Duodenal mucosa (tissue), 2 donors: ENCODE data around the gene UBB.

Experiments
- H3K27ac ChIP-seq: one replicate; pipeline ENCODE4 v1.7.0; 2013; ENCODE audit warnings: low read depth, low read length
- H3K27me3 ChIP-seq, 2 donors: one replicate each; pipeline ENCODE4 v1.7.0; 2013; ENCODE audit warnings: low read length in 2 of 2, control low read depth in 1 of 2; ENCODE audit not compliant: insufficient read depth in 2 of 2, control insufficient read depth in 1 of 2
- H3K36me3 ChIP-seq, 2 donors: one replicate each; pipeline ENCODE4 v1.7.0; 2013; ENCODE audit warnings: low read length in 2 of 2, control low read depth in 1 of 2; ENCODE audit not compliant: insufficient read depth in 2 of 2, control insufficient read depth in 1 of 2
- H3K4me1 ChIP-seq, 2 donors: one replicate each; pipeline ENCODE4 v1.7.0; 2013; ENCODE audit warnings: low read length in 2 of 2, control low read depth in 1 of 2; ENCODE audit not compliant: insufficient read depth in 2 of 2, control insufficient read depth in 1 of 2
- H3K4me3 ChIP-seq, 2 donors: one replicate each; pipeline ENCODE4 v1.7.0; 2013; ENCODE audit warnings: low read length in 2 of 2, low read depth in 1 of 2
- H3K9ac ChIP-seq, 2 donors: one replicate each; pipeline ENCODE4 v1.7.0; 2013; ENCODE audit warnings: low read length in 2 of 2, low read depth in 1 of 2
- H3K9me3 ChIP-seq, 2 donors: one replicate each; pipeline ENCODE4 v1.7.0; 2013; ENCODE audit warnings: low read length in 2 of 2, control low read depth in 1 of 2; ENCODE audit not compliant: control insufficient read depth in 1 of 2

The UBB gene

DNA sequence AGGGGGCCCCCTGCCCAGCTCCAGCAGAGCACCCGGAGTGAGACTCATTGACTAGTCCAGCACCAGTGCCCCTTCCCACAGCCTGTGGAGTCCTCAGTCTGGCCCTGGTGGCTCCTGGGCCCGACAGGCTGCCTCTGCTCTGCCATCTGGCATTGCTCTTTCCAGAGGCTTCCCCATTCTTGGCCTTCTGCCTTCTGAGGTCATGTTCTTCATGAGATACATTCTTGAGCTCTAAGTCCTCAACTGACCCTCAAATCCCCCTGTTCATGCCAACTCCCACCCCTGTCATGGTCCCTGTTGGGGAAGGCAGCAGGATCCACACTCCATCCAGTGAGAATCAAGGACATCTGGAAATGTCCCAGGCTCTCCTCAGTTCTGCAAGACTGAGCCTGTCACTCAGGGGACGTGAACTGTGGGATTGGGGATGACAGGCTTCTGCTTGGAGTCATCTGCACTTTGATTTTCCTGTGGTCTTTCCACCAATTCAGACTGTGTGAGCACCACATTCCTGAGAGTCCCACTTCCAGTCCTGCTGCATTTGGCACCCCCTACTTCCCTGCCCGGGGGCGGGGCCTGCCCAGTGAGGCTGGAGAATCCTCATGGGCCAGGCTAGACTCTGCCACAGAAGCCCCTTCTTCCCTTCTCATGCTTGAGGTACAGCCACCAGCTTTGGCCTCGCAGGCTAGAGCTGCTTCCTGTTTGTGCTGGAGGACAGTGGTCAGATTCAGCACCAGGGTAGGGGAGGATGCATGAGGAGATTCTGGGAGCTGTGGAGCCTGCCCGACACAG, 37.2 kb downstream of the UBB start:
- peak overlapping the region in 1 of 2 donors; percentile 1 for H3K9ac ChIP-seq
- H3K27me3 ChIP-seq: no peaks in the 10 kb centered on the region
- H3K4me1 ChIP-seq: peaks cover 21 to 37% of the 10 kb centered on the region in 2 donors
- no peak overlapping the region for H3K4me3 ChIP-seq
- no peaks in the 10 kb centered on the region for H3K9me3 ChIP-seq
- peaks cover 5 to 21% of the 10 kb centered on the region in 2 donors for H3K36me3 ChIP-seq
- no peak overlapping the region for H3K27ac ChIP-seq

GRCh38 chr17:16418685-16419068, 37.8 kb downstream of the UBB start:
- H3K36me3 ChIP-seq: peaks cover 5 to 26% of the 10 kb centered on the region in 2 donors
- H3K9ac ChIP-seq: no peak overlapping the region
- no peaks in the 10 kb centered on the region for H3K9me3 ChIP-seq
- no peaks in the 10 kb centered on the region for H3K27me3 ChIP-seq
- no peak overlapping the region for H3K27ac ChIP-seq
- H3K4me3 ChIP-seq: no peak overlapping the region
- peaks cover 21 to 37% of the 10 kb centered on the region in 2 donors for H3K4me1 ChIP-seq

DNA sequence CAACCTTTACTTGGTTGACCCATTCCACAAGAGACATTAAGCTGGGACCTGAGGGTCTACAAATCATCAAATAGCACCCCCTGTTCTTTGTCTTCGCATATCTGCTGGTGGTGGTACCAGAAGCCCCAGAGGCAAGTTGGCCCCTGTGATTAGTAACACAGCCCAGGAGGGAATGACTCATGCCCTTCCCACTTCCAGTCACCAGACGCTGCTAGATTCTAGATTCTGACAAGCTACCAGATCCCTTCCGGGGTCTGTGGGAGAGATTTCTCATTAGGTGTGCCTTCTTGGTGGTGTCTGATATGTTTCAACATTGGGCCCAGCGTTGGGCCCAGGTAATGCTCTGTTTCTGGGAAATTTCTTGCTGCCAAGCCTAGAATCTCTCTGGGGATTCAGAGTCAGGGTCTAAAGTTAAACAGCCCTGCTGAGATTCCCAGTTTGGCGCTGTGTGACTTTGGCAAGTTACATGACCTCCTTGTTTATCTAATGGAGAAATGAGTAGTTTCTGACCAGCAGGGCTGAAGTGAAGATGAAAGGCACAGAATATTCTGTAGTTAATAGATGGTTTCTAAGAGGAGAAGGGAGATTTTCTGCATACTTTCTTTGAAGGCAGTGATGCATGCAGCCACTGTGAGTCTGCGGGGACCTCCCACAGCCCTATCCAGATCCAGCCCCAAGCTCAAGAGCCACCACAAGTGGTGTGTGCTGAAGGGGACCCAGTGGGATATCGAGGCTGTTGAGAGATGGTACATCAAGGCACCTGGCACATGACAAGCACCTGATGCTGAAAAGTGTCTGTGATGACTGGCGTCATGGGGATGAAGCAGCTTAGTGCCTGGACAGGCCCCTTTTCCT, 38.4 kb downstream of the UBB start:
- Histone ChIP-seq H3K27me3 (no peaks in the 10 kb centered on the region), H3K27ac (peak overlapping the region; percentile 63), H3K36me3 (peaks cover 5 to 26% of the 10 kb centered on the region in 2 donors), H3K9me3 (no peaks in the 10 kb centered on the region), H3K9ac (peak overlapping the region in 1 of 2 donors; percentile 39), H3K4me3 (no peak overlapping the region), H3K4me1 (peaks cover 21 to 37% of the 10 kb centered on the region in 2 donors)

DNA sequence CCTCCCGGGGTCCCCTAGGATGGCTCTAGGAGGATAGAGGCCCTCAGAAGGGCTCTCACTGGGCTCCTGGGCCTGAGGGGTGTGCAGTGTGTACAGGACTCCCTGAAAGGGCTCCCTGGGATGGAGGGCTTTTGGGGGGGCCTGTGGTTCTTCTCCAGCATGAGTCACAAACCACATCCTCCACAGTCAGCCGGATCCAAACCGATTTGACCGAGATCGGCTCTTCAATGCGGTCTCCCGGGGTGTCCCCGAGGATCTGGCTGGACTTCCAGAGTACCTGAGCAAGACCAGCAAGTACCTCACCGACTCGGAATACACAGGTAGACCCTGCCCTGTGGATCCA, 39.0 kb downstream of the UBB start:
- Histone ChIP-seq H3K9ac (peak overlapping the region in 1 of 2 donors; percentile 39), H3K4me3 (no peak overlapping the region), H3K36me3 (peaks cover 5 to 26% of the 10 kb centered on the region in 2 donors), H3K4me1 (peaks cover 21 to 37% of the 10 kb centered on the region in 2 donors), H3K27me3 (no peaks in the 10 kb centered on the region), H3K27ac (peak overlapping the region; percentile 63), H3K9me3 (no peaks in the 10 kb centered on the region)

- H3K27ac ChIP-seq: no peak overlapping the region
- no peak overlapping the region for H3K4me3 ChIP-seq
Observed at GRCh38 chr17:16422416-16422815, 41.5 kb downstream of the UBB start.

DNA sequence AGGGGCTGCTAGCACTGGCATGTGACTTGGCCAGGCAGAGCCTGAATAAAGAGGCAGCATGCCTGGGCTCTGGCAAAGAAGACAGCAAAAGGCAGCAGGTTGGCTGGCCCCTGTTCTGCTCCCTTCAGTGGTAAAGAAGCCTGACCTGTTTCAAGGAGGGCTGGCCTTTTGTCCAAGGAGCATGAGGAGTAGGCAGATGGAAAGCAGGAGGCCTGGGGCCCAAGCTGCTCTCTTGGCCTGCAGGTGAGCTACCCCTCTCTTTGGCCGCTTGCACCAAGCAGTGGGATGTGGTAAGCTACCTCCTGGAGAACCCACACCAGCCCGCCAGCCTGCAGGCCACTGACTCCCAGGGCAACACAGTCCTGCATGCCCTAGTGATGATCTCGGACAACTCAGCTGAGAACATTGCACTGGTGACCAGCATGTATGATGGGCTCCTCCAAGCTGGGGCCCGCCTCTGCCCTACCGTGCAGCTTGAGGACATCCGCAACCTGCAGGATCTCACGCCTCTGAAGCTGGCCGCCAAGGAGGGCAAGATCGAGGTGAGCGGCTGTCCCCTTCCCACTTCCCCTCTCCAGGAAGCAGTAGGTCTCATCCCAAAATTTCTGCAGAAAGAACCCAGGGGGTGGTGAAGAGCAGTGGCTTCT, 42.5 kb downstream of the UBB start:
- H3K4me1 ChIP-seq: peaks cover 16% of the 10 kb centered on the region in 2 donors
- H3K27ac ChIP-seq: no peak overlapping the region
- H3K9me3 ChIP-seq: no peaks in the 10 kb centered on the region
- peaks cover 0 to 37% of the 10 kb centered on the region in 2 donors for H3K36me3 ChIP-seq
- H3K27me3 ChIP-seq: no peaks in the 10 kb centered on the region
- H3K4me3 ChIP-seq: no peak overlapping the region
- H3K9ac ChIP-seq: no peak overlapping the region

More at GRCh38 chr17:16422416-16422815, 41.5 kb downstream of the UBB start:
- H3K4me1 ChIP-seq: peaks cover 16 to 25% of the 10 kb centered on the region in 2 donors
- H3K9me3 ChIP-seq: no peaks in the 10 kb centered on the region
- H3K36me3 ChIP-seq: peaks cover 5 to 42% of the 10 kb centered on the region in 2 donors
- H3K27me3 ChIP-seq: no peaks in the 10 kb centered on the region
- H3K9ac ChIP-seq: no peak overlapping the region

DNA sequence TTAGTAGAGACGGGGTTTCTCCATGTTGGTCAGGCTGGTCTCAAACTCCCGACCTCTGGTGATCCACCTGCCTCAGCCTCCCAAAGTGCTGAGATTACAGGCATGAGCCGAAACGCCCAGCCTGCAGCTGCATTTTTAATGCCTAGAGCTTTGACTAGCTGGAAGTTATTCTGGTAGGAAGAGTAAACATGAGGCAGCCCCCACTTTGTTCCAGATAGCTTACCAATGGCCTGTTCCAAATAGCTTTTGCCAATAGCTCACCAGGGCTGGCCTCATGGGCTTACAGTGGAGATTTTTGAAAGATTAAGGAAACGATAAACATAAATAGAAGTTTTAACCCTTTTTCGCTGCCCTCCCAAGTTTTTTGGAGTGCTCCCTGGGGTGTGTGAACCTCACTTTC, 44.3 kb downstream of the UBB start:
- Histone ChIP-seq H3K36me3 (peaks cover 0 to 41% of the 10 kb centered on the region in 2 donors), H3K9ac (no peak overlapping the region)

GRCh38 chr17:16425698-16426659, 45.1 kb downstream of the UBB start:
- Histone ChIP-seq H3K27ac (no peak overlapping the region), H3K4me1 (no peaks in the 10 kb centered on the region), H3K4me3 (no peak overlapping the region), H3K36me3 (peaks cover 0 to 41% of the 10 kb centered on the region in 2 donors), H3K27me3 (no peaks in the 10 kb centered on the region), H3K9me3 (no peaks in the 10 kb centered on the region), H3K9ac (no peak overlapping the region)

More for the DNA sequence above, 44.3 kb downstream of the UBB start:
- Histone ChIP-seq H3K4me3 (no peak overlapping the region), H3K9me3 (no peaks in the 10 kb centered on the region), H3K27me3 (no peaks in the 10 kb centered on the region), H3K27ac (no peak overlapping the region), H3K4me1 (peaks cover 0 to under 1% of the 10 kb centered on the region in 2 donors)

- Histone ChIP-seq H3K27ac (no peak overlapping the region), H3K9me3 (no peaks in the 10 kb centered on the region), H3K9ac (no peak overlapping the region), H3K36me3 (peaks cover 0 to 41% of the 10 kb centered on the region in 2 donors), H3K4me1 (no peaks in the 10 kb centered on the region), H3K4me3 (no peak overlapping the region), H3K27me3 (no peaks in the 10 kb centered on the region)
Observed at GRCh38 chr17:16427020-16427419, 46.1 kb downstream of the UBB start.
